ENCODE results near the gene ABCC1. TPM values are rescaled to one million over a fixed set of nuclear protein-coding genes. Genes with fewer than 3 reads are reported as not detected.

ABCC1 gene
- polyA plus RNA-seq, 1 experiment = 69.7 TPM

DNA sequence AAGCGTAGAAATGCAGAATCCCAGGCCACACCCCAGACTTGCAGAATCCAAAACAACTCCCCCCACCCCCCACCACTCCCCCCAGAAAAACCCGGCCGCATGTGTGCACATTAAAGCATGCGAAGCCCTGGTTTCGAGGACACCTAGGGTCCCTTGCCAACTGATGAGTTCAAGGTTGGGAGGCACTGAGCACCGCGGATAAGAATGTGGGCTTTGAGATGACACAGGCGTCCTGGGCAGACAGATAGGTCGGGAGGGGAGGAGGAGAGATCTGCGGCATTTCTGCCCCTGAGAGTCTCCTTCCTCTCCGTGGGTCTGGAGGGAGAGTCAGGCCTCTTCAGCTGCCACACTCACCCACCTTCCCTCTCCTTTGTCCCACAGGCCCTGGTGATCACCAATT, 98.3 kb downstream of the ABCC1 start:
- TF ChIP-seq, protein P1, sequence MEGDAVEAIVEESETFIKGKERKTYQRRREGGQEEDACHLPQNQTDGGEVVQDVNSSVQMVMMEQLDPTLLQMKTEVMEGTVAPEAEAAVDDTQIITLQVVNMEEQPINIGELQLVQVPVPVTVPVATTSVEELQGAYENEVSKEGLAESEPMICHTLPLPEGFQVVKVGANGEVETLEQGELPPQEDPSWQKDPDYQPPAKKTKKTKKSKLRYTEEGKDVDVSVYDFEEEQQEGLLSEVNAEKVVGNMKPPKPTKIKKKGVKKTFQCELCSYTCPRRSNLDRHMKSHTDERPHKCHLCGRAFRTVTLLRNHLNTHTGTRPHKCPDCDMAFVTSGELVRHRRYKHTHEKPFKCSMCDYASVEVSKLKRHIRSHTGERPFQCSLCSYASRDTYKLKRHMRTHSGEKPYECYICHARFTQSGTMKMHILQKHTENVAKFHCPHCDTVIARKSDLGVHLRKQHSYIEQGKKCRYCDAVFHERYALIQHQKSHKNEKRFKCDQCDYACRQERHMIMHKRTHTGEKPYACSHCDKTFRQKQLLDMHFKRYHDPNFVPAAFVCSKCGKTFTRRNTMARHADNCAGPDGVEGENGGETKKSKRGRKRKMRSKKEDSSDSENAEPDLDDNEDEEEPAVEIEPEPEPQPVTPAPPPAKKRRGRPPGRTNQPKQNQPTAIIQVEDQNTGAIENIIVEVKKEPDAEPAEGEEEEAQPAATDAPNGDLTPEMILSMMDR (IDR thresholded peaks at IDR 0.05; ENCODE audit: low read depth, low read length) = no peak
- POLR2A ChIA-PET = no interaction called here
- no peak for DNase-seq (ENCODE audit: low read depth, low spot score)

DNA sequence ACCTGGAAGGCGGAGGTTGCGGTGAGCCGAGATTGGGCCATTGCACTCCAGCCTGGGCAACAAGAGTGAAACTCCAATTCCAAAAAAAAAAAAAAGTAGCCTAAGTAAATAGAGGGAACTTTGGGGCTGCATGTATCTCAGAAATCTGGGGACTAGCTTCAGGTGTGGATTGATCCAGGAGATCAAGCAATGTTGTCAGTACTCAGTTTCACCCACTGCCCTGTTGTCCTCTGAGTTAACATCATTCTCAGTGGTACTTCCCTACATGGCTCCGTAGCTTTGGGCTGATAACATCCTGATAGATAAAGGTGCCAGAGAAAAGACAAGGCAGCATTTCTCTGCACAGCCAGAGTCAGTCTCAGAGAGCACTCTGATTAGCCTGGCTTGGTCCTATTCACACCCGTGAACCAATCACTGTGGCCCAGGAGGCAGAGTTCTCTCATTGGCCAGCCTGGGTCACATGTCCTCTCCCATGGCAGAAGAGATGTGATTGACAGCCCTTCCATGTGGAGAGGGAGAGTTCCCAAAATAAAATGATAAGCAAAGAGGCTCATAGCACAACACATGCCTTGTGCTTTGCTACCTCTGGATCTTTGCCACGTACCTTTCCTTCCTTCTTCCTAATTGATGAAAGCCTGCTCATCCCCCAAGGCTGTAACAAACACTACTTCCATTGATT, 99.6 kb downstream of the ABCC1 start:
- TF ChIP-seq, protein P1 (IDR thresholded peaks at IDR 0.05; ENCODE audit: low read depth, low read length) = no peak
- Histone ChIP-seq H3K27me3 (ENCODE audit: control insufficient read depth, insufficient read depth, low read length) (no peaks in the 10 kb centered on the region), H3K27ac (ENCODE audit: low read depth, low read length) (no peak overlapping the region), H3K4me3 (ENCODE audit: low read depth, low read length) (no peak overlapping the region), H3K9me3 (ENCODE audit: control insufficient read depth, insufficient read depth, low read length) (no peaks in the 10 kb centered on the region)
- no peak for DNase-seq (ENCODE audit: low read depth, low spot score)
- ChIA-PET CTCF (no interaction called here), POLR2A (no interaction called here)

More for the DNA sequence above, 98.3 kb downstream of the ABCC1 start:
- CTCF ChIA-PET = no interaction called here
- no peak overlapping the region for H3K4me3 ChIP-seq (ENCODE audit: low read depth, low read length)
- H3K27ac ChIP-seq (ENCODE audit: low read depth, low read length) = no peak overlapping the region
- H3K9me3 ChIP-seq (ENCODE audit: control insufficient read depth, insufficient read depth, low read length) = no peaks in the 10 kb centered on the region
- no peaks in the 10 kb centered on the region for H3K27me3 ChIP-seq (ENCODE audit: control insufficient read depth, insufficient read depth, low read length)

DNA sequence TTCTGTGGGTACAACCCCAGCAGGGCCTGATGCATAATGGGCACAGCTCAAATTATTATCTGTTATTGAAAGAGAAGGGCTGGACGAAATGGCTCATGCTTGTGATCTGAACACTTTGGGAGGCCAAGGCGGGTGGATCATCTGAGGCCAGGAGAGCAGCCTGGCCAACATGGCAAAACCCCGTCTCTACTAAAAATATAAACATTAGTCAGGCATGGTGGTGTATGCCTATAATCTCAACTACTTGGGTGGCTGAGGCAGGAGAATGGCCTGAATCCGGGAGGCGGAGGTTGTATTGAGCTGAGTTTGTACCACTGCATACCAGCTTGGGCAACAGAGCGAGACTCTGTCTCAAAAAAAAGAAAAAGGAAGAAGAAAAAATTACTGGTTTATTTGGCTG, 100.7 kb downstream of the ABCC1 start:
- ChIA-PET CTCF (no interaction called here), POLR2A (no interaction called here)
- TF ChIP-seq, protein P1 (IDR thresholded peaks at IDR 0.05; ENCODE audit: low read depth, low read length) = no peak
- Histone ChIP-seq H3K27me3 (ENCODE audit: control insufficient read depth, insufficient read depth, low read length) (no peaks in the 10 kb centered on the region), H3K4me3 (ENCODE audit: low read depth, low read length) (no peak overlapping the region), H3K27ac (ENCODE audit: low read depth, low read length) (no peak overlapping the region), H3K9me3 (ENCODE audit: control insufficient read depth, insufficient read depth, low read length) (no peaks in the 10 kb centered on the region)
- DNase-seq (ENCODE audit: low read depth, low spot score) = no peak

DNA sequence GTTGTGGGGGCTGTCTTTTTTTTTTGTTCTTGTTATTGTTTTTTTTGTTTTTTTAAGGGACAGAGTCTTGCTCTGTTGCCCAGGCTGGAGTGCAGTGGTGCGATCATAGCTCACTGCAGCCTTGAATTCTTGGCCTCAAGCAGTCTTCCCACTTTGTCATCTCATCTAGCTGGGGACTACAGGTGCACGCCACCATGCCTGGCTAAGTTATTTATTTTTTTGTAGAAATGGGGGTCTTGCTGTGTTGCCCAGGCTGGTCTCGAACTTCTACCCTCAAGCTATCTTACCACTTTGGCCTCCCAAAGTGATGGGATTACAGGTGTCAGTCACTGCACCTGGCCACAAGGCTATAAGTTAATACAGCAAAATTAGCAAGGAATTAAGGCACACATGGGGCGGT, 101.7 kb downstream of the ABCC1 start:
- H3K4me3 ChIP-seq (ENCODE audit: low read depth, low read length) = no peak overlapping the region
- ChIA-PET CTCF (no interaction called here), POLR2A (no interaction called here)
- no peak for DNase-seq (ENCODE audit: low read depth, low spot score)
- H3K9me3 ChIP-seq (ENCODE audit: control insufficient read depth, insufficient read depth, low read length) = no peaks in the 10 kb centered on the region
- no peak overlapping the region for H3K27ac ChIP-seq (ENCODE audit: low read depth, low read length)
- H3K27me3 ChIP-seq (ENCODE audit: control insufficient read depth, insufficient read depth, low read length) = no peaks in the 10 kb centered on the region
- TF ChIP-seq, protein P1 (IDR thresholded peaks at IDR 0.05; ENCODE audit: low read depth, low read length) = no peak

DNA sequence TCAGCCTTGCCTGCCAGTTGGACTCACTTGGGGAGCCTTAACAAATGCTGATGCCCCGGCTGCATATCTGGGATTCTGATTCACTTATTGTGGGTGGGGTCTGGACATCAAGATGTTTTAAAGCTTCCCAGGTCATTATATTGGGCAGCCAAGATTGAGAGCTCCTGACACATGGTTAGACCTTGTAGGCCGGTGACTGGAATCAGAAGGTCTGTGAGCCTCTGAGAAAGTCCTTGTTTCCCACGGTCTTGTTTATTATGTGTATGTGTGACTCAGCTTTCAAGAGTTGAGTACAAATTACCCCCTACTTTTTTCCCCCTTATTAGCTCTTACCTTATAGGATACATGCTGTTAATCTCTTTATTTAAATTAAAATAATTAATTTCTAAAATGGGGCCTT, 103.5 kb downstream of the ABCC1 start:
- H3K27ac ChIP-seq (ENCODE audit: low read depth, low read length) = peak overlapping the region; percentile 33

More for the DNA sequence above, 103.5 kb downstream of the ABCC1 start:
- TF ChIP-seq, protein P1 (IDR thresholded peaks at IDR 0.05; ENCODE audit: low read depth, low read length) = no peak
- peak; percentile 38 for DNase-seq (ENCODE audit: low read depth, low spot score)
- no peak overlapping the region for H3K4me3 ChIP-seq (ENCODE audit: low read depth, low read length)
- no peaks in the 10 kb centered on the region for H3K27me3 ChIP-seq (ENCODE audit: control insufficient read depth, insufficient read depth, low read length)
- no peaks in the 10 kb centered on the region for H3K9me3 ChIP-seq (ENCODE audit: control insufficient read depth, insufficient read depth, low read length)
- ChIA-PET POLR2A (no interaction called here), CTCF (interaction anchor here (1.3 kb wide), 1 partner anchor 178 kb away, joined by 5 read pairs; no protein-coding TSS in a partner anchor)

All from AG04450 (cell line).